GM12801 (cell line): Measurements from ENCODE around the gene TFB1M.

Experiments
- CTCF ChIP-seq: IDR thresholded peaks from one replicate; pipeline ENCODE4 v1.5.1; 2011; ENCODE audit warnings: control low read depth; ENCODE audit not compliant: insufficient read length; ENCODE audit errors: extremely low read depth

TFB1M gene

GRCh38 chr6:155234687-155235086, 79.6 kb downstream of the TFB1M start:
- TF ChIP-seq CTCF, result no peak

GRCh38 chr6:155234167-155234566, 80.1 kb downstream of the TFB1M start:
- TF ChIP-seq CTCF, result no peak

- no peak for TF ChIP-seq CTCF
These were observed 81.4 kb downstream of the TFB1M start for GRCh38 chr6:155232848-155233247.

GRCh38 chr6:155228546-155229166, 85.6 kb downstream of the TFB1M start:
- no peak for TF ChIP-seq CTCF

- TF ChIP-seq CTCF, result no peak
These were observed 87.2 kb downstream of the TFB1M start for GRCh38 chr6:155227046-155227445.

GRCh38 chr6:155224618-155225017, 89.7 kb downstream of the TFB1M start:
- TF ChIP-seq CTCF, result no peak

- no peak for TF ChIP-seq CTCF
These were observed 90.4 kb downstream of the TFB1M start for GRCh38 chr6:155223646-155224451.
